Hepatocyte (in vitro differentiated cells): ENCODE data around the gene VTA1. TPM values are rescaled to one million over a fixed set of nuclear protein-coding genes. Genes with fewer than 3 reads are reported as not detected.
A peak's percentile ranks its signal among the peaks of the same experiment; 100 is the strongest.

Source experiments
- DNase-seq: peaks from one replicate; pipeline ENCODE4 v3.0.0-alpha.2; 2016; ENCODE audit warnings: low spot score
- H2AFZ ChIP-seq: fragments of 200-600 bp; sonication (generic); 2 replicates; pipeline ENCODE4 v1.6.0; 2016; ENCODE audit warnings: antibody characterized with exemption, mild to moderate bottlenecking
- H3K27ac ChIP-seq: fragments of 200-600 bp; sonication (generic); 2 replicates; pipeline ENCODE4 v1.5.1; 2016; ENCODE audit warnings: mild to moderate bottlenecking
- H3K27me3 ChIP-seq: fragments of 200-600 bp; sonication (generic); 2 replicates; pipeline ENCODE4 v1.6.1; 2016
- H3K36me3 ChIP-seq: fragments of 200-600 bp; sonication (generic); replicated peaks from 2 replicates; pipeline ENCODE4 v1.5.1; 2016; ENCODE audit warnings: low read depth; ENCODE audit not compliant: insufficient read depth
- H3K4me1 ChIP-seq: fragments of 200-600 bp; sonication (generic); 2 replicates; pipeline ENCODE4 v1.5.1; 2016; ENCODE audit warnings: mild to moderate bottlenecking, moderate library complexity; ENCODE audit not compliant: insufficient read depth
- H3K4me2 ChIP-seq: fragments of 200-600 bp; sonication (generic); 2 replicates; pipeline ENCODE4 v1.6.0; 2016
- H3K4me3 ChIP-seq: fragments of 200-600 bp; sonication (generic); 2 replicates; pipeline ENCODE4 v1.5.1; 2016; ENCODE audit warnings: mild to moderate bottlenecking
- H3K79me2 ChIP-seq: fragments of 200-600 bp; sonication (generic); 2 replicates; pipeline ENCODE4 v1.6.0; 2017; ENCODE audit warnings: mild to moderate bottlenecking
- H3K9me2 ChIP-seq: fragments of 200-600 bp; sonication (generic); replicated peaks from 2 replicates; pipeline ENCODE4 v1.6.0; 2017; ENCODE audit warnings: mild to moderate bottlenecking; ENCODE audit not compliant: insufficient read depth
- H3K9me3 ChIP-seq: fragments of 200-600 bp; sonication (generic); 2 replicates; pipeline ENCODE4 v1.5.1; 2016; ENCODE audit warnings: low read depth, mild to moderate bottlenecking
- H4K20me1 ChIP-seq: fragments of 200-600 bp; sonication (generic); 2 replicates; pipeline ENCODE4 v1.6.0; 2016; ENCODE audit warnings: mild to moderate bottlenecking; ENCODE audit not compliant: insufficient read depth, poor library complexity, severe bottlenecking
- EZH2 ChIP-seq: fragments of 200-600 bp; sonication (generic); IDR thresholded peaks from 2 replicates; pipeline ENCODE4 v1.6.1; 2016; ENCODE audit warnings: antibody characterized with exemption, mild to moderate bottlenecking, borderline replicate concordance
- EZH2phosphoT487 ChIP-seq: fragments of 200-600 bp; sonication (generic); IDR thresholded peaks from one replicate; pipeline ENCODE4 v1.6.1; 2018; ENCODE audit warnings: antibody characterized with exemption, mild to moderate bottlenecking, low read depth, moderate library complexity; ENCODE audit not compliant: unreplicated experiment, severe bottlenecking
- WGBS: methylation state at CpG from one replicate; pipeline ENCODE4 v1.1.6; 2016; ENCODE audit warnings: low lambda C conversion rate; ENCODE audit errors: missing lambda C conversion rate; 5-methylcytosine and 5-hydroxymethylcytosine counted together
- polyA plus RNA-seq: library from polyadenylated mRNA; unstranded; fragments of >200 nt; fragmentation: Nextera tagmentation; extraction: Ambion mirVana; gene quantifications from 2 replicates; pipeline ENCODE4 v1.2.1, GENCODE V29; 2016
- total RNA-seq: library from RNA; depleted of rRNA; stranded (reverse); fragments of >200 nt; gene quantifications from 2 replicates; pipeline ENCODE4 v1.2.3, GENCODE V29; 2014
- TF ChIP-seq, protein P1 (sequence below): fragments of 200-600 bp; sonication (generic); IDR thresholded peaks from 2 replicates; pipeline ENCODE4 v1.5.1; 2016; ENCODE audit warnings: antibody characterized with exemption, mild to moderate bottlenecking; ENCODE audit not compliant: poor library complexity

VTA1 gene
- total and polyA plus RNA-seq, 2 experiments from 2014 or later, result 77.6 to 99.2 TPM

DNA sequence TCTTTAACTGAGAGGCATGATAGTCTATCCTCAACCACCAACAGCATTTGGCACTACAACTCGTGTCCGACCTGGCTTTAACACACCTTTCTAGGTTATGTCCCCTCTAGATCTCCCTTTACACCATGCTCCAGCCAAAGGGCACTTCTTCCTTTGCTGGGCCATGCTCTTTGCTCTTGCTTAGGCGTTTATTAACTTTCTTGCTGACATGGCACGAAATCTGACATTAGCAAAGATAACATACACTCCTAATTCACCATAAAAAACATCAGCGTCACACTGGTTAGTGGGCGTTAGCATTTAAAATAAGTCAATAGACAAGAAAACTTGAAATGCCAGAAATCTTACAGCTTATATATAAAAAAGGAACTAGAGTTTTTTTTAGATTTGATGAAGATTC, 107.5 kb downstream of the VTA1 start:
- Histone ChIP-seq H3K4me2 (no peak overlapping the region), H3K36me3 (no peaks in the 10 kb centered on the region), H3K27me3 (no peaks in the 10 kb centered on the region), H2AFZ (no peak overlapping the region), H3K4me3 (no peak overlapping the region), H3K27ac (peak overlapping the region; percentile 4), H3K4me1 (peaks cover 6% of the 10 kb centered on the region), H3K9me3 (no peaks in the 10 kb centered on the region), H4K20me1 (no peaks in the 10 kb centered on the region), H3K79me2 (no peaks in the 10 kb centered on the region), H3K9me2 (no peaks in the 10 kb centered on the region)
- no peak for DNase-seq
- TF ChIP-seq EZH2phosphoT487, result no peak
- no peak for TF ChIP-seq EZH2
- TF ChIP-seq, protein P1, sequence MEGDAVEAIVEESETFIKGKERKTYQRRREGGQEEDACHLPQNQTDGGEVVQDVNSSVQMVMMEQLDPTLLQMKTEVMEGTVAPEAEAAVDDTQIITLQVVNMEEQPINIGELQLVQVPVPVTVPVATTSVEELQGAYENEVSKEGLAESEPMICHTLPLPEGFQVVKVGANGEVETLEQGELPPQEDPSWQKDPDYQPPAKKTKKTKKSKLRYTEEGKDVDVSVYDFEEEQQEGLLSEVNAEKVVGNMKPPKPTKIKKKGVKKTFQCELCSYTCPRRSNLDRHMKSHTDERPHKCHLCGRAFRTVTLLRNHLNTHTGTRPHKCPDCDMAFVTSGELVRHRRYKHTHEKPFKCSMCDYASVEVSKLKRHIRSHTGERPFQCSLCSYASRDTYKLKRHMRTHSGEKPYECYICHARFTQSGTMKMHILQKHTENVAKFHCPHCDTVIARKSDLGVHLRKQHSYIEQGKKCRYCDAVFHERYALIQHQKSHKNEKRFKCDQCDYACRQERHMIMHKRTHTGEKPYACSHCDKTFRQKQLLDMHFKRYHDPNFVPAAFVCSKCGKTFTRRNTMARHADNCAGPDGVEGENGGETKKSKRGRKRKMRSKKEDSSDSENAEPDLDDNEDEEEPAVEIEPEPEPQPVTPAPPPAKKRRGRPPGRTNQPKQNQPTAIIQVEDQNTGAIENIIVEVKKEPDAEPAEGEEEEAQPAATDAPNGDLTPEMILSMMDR, result no peak
- WGBS, result 76% methylated on average over 6 of the region's 6 CpGs

GRCh38 chr6:142255785-142256184, 108.7 kb downstream of the VTA1 start:
- H2AFZ ChIP-seq, result no peak overlapping the region
- no peak overlapping the region for H3K4me2 ChIP-seq
- DNase-seq, result no peak
- TF ChIP-seq EZH2, result no peak
- TF ChIP-seq, protein P1, result no peak
- no peak for TF ChIP-seq EZH2phosphoT487
- no peak overlapping the region for H3K4me3 ChIP-seq
- H3K27me3 ChIP-seq, result no peaks in the 10 kb centered on the region
- H3K27ac ChIP-seq, result no peak overlapping the region
- H3K9me3 ChIP-seq, result no peaks in the 10 kb centered on the region
- no peaks in the 10 kb centered on the region for H4K20me1 ChIP-seq
- WGBS, result 97% methylated on average over 2 of the region's 2 CpGs
- peaks cover 6% of the 10 kb centered on the region for H3K4me1 ChIP-seq
- no peaks in the 10 kb centered on the region for H3K36me3 ChIP-seq
- H3K9me2 ChIP-seq, result no peaks in the 10 kb centered on the region
- H3K79me2 ChIP-seq, result no peaks in the 10 kb centered on the region

DNA sequence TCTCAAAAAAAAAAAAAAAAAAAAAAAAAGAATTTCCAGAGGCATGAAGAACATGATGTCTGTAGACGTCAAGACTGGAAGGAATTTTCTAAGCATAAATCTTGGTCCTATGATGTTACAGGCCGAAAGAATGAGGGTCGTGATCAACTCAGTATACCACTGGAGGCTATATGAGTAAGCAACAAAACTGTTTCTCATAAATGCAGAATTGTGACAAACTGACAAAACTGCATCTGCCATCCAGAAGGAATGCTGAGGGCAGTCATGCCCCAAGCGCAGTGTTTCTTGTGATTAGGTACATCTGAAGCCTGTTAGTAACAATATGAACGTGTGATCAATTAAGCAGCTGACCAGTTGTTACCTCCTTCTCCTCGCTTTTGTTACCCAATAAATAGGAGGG, 111.2 kb downstream of the VTA1 start:
- no peaks in the 10 kb centered on the region for H3K9me2 ChIP-seq
- WGBS, result 96% methylated on average over 6 of the region's 6 CpGs
- no peak for DNase-seq
- H4K20me1 ChIP-seq, result no peaks in the 10 kb centered on the region
- TF ChIP-seq, protein P1, result no peak
- TF ChIP-seq EZH2, result no peak
- no peak for TF ChIP-seq EZH2phosphoT487
- no peak overlapping the region for H3K27ac ChIP-seq
- H3K4me1 ChIP-seq, result peaks cover 6% of the 10 kb centered on the region
- H2AFZ ChIP-seq, result no peak overlapping the region
- H3K36me3 ChIP-seq, result no peaks in the 10 kb centered on the region
- no peaks in the 10 kb centered on the region for H3K27me3 ChIP-seq
- H3K4me2 ChIP-seq, result no peak overlapping the region
- no peaks in the 10 kb centered on the region for H3K79me2 ChIP-seq
- no peaks in the 10 kb centered on the region for H3K9me3 ChIP-seq
- H3K4me3 ChIP-seq, result no peak overlapping the region

DNA sequence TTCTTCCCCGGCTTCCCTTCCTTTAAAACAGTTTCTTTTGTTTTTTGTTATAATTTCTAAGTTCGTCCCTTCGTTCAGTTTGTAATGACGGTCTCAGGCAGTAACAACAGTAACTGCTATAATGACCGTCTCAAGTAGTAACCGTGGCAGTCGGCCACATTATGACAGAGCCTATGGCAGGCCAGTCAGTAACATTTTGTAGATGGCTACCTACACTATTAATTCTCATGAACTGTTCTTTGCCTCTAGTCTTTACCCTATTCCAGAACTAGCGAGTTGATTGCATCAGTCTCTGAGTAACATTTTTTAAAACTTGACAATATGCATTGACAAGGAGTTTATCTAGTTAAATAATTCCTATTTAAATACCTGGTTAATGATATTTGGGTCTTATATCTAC, 111.7 kb downstream of the VTA1 start:
- no peak overlapping the region for H2AFZ ChIP-seq
- no peaks in the 10 kb centered on the region for H3K79me2 ChIP-seq
- no peak overlapping the region for H3K27ac ChIP-seq
- DNase-seq, result no peak
- no peaks in the 10 kb centered on the region for H3K27me3 ChIP-seq
- peaks cover 6% of the 10 kb centered on the region for H3K4me1 ChIP-seq
- H3K9me2 ChIP-seq, result no peaks in the 10 kb centered on the region
- H3K4me3 ChIP-seq, result no peak overlapping the region
- H3K9me3 ChIP-seq, result no peaks in the 10 kb centered on the region
- no peak for TF ChIP-seq EZH2
- TF ChIP-seq, protein P1, result no peak
- no peaks in the 10 kb centered on the region for H4K20me1 ChIP-seq
- peak overlapping the region; percentile 11 for H3K4me2 ChIP-seq
- no peaks in the 10 kb centered on the region for H3K36me3 ChIP-seq
- 96% methylated on average over 8 of the region's 8 CpGs for WGBS
